GM19351 (cell line): ENCODE results near the gene FOXF2.

Experiments used
- ATAC-seq: cut with Tn5 transposase; IDR thresholded peaks from one replicate; pipeline ENCODE4 v1.9.1; 2021; ENCODE audit warnings: mild to moderate bottlenecking, moderate library complexity; ENCODE audit not compliant: unreplicated experiment

Gene FOXF2

GRCh38 chr6:1390133-1390945, 963 bp downstream of the FOXF2 start:
- ATAC-seq = no peak

- no peak for ATAC-seq
Observed at GRCh38 chr6:1390946-1391799, 1.8 kb downstream of the FOXF2 start.

GRCh38 chr6:1391800-1392309, 2.5 kb downstream of the FOXF2 start:
- no peak for ATAC-seq

GRCh38 chr6:1392813-1393640, 3.7 kb downstream of the FOXF2 start:
- ATAC-seq = no peak

- no peak for ATAC-seq
Observed at GRCh38 chr6:1393641-1394283, 4.4 kb downstream of the FOXF2 start.

GRCh38 chr6:1394514-1395463, 5.4 kb downstream of the FOXF2 start:
- no peak for ATAC-seq

GRCh38 chr6:1395506-1395905, 6.1 kb downstream of the FOXF2 start:
- ATAC-seq = no peak

- no peak for ATAC-seq
Observed at GRCh38 chr6:1395941-1396908, 6.8 kb downstream of the FOXF2 start.

GRCh38 chr6:1396952-1397868, 7.8 kb downstream of the FOXF2 start:
- peak; percentile 72 for ATAC-seq

GRCh38 chr6:1399085-1399780, 9.9 kb downstream of the FOXF2 start:
- no peak for ATAC-seq

- no peak for ATAC-seq
Observed at GRCh38 chr6:1400126-1400850, 10.9 kb downstream of the FOXF2 start.

GRCh38 chr6:1402369-1402768, 13.0 kb downstream of the FOXF2 start:
- no peak for ATAC-seq

- no peak for ATAC-seq
Observed at GRCh38 chr6:1402868-1403267, 13.5 kb downstream of the FOXF2 start.

GRCh38 chr6:1403851-1404712, 14.7 kb downstream of the FOXF2 start:
- ATAC-seq = no peak

GRCh38 chr6:1404713-1405098, 15.3 kb downstream of the FOXF2 start:
- no peak for ATAC-seq
